B cell (primary cell): Measurements from ENCODE around the gene TMED1. TPM values are rescaled to one million over a fixed set of nuclear protein-coding genes. Genes with fewer than 3 reads are reported as not detected.
A peak's percentile ranks its signal among the peaks of the same experiment; 100 is the strongest.

ENCODE experiments used
- ATAC-seq: fragments of 200-7000 bp; cut with Tn5 transposase; one replicate; pipeline ENCODE4 v1.10.0; 2021; ENCODE audit warnings: low read depth, mild to moderate bottlenecking, moderate number of reproducible peaks, moderate library complexity
- CTCF ChIA-PET: fragments of 350-600 bp; sonication (Branson Sonifier 250); formaldehyde crosslinking; loops from one replicate; lab custom pipeline; 2021; ENCODE audit warnings: antibody characterized with exemption, inconsistent platforms; lab: Charles Lee
- POLR2A ChIA-PET: fragments of 350-600 bp; sonication (Branson Sonifier 250); formaldehyde crosslinking; loops from one replicate; lab custom pipeline; 2021; ENCODE audit warnings: antibody characterized with exemption; lab: Charles Lee
- DNase-seq: peaks from one replicate; pipeline ENCODE4 v3.0.0; 2013
- H2AFZ ChIP-seq: 2 replicates; pipeline ENCODE4 v1.6.1; 2012; ENCODE audit warnings: mild to moderate bottlenecking, low read depth, low read length; ENCODE audit not compliant: insufficient read depth, poor library complexity, severe bottlenecking
- H3K27ac ChIP-seq, 2 donors: 1 replicate in 1 of 2; 2 replicates in 1 of 2; pipeline ENCODE4 v1.5.1; 2012 to 2013; ENCODE audit warnings: low read length in 2 of 2, mild to moderate bottlenecking in 2 of 2, moderate library complexity in 1 of 2
- H3K27me3 ChIP-seq, 4 experiments: fragments of 200-600 bp in 1 of 4; sonication (generic) in 1 of 4; replicated peaks in 1 of 4; 1 replicate in 2 of 4; 2 replicates in 2 of 4; pipeline versions ENCODE4 v1.6.1 to v1.7.0; 2013 to 2016; ENCODE audit warnings: low read length in 3 of 4, mild to moderate bottlenecking in 2 of 4, mixed read lengths in 1 of 4, moderate library complexity in 1 of 4; ENCODE audit not compliant: insufficient read depth in 4 of 4, control insufficient read depth in 3 of 4; ENCODE audit errors: control extremely low read depth in 1 of 4
- H3K36me3 ChIP-seq, 2 experiments: replicated peaks in 1 of 2; 1 replicate in 1 of 2; 2 replicates in 1 of 2; pipeline versions ENCODE4 v1.6.1 to v1.7.1; 2013; ENCODE audit warnings: low read length in 1 of 2; ENCODE audit not compliant: insufficient read depth in 2 of 2, control insufficient read depth in 1 of 2; ENCODE audit errors: control extremely low read depth in 1 of 2, extremely low read depth in 1 of 2
- H3K4me1 ChIP-seq, 2 donors: fragments of 200-600 bp in 1 of 2; sonication (generic) in 1 of 2; 1 replicate in 1 of 2; 2 replicates in 1 of 2; pipeline versions ENCODE4 v1.5.1 to v1.6.1; 2013 to 2017; ENCODE audit warnings: low read length in 2 of 2; ENCODE audit not compliant: control insufficient read depth in 2 of 2, insufficient read depth in 2 of 2
- H3K4me2 ChIP-seq: replicated peaks from 2 replicates; pipeline ENCODE3; 2012; ENCODE audit warnings: mild to moderate bottlenecking, low read depth, low read length; ENCODE audit not compliant: poor library complexity, severe bottlenecking
- H3K4me3 ChIP-seq, 5 experiments: fragments of 200-600 bp in 1 of 5; sonication (generic) in 1 of 5; 1 replicate in 3 of 5; 2 replicates in 2 of 5; pipeline versions ENCODE4 v1.5.1 to v1.7.0; 2011 to 2016; ENCODE audit warnings: low read length in 4 of 5, mild to moderate bottlenecking in 4 of 5, low read depth in 2 of 5, control low read depth in 1 of 5, moderate library complexity in 1 of 5; ENCODE audit not compliant: insufficient read depth in 1 of 5; ENCODE audit errors: control extremely low read depth in 1 of 5, extremely low read depth in 1 of 5
- H3K79me2 ChIP-seq: fragments of 200-600 bp; sonication (generic); one replicate; pipeline ENCODE4 v1.6.0; 2016; ENCODE audit warnings: low read length; ENCODE audit not compliant: control insufficient read depth, insufficient read depth
- H3K9ac ChIP-seq: fragments of 200-600 bp; sonication (generic); 2 replicates; pipeline ENCODE4 v1.6.1; 2017; ENCODE audit warnings: mild to moderate bottlenecking, low read length, moderate library complexity
- H3K9me3 ChIP-seq, 3 donors: one replicate each; pipeline versions ENCODE4 v1.6.1 to v1.7.1; 2013; ENCODE audit warnings: low read length in 2 of 3; ENCODE audit not compliant: control insufficient read depth in 2 of 3, insufficient read depth in 1 of 3; ENCODE audit errors: control extremely low read depth in 1 of 3
- H4K20me1 ChIP-seq: 2 replicates; pipeline ENCODE4 v1.6.0; 2012; ENCODE audit warnings: mild to moderate bottlenecking, low read length; ENCODE audit not compliant: insufficient read depth, control insufficient read depth, poor library complexity, severe bottlenecking
- H3K27ac Mint-ChIP-seq: one replicate; pipeline ENCODE4 v1.8.0; 2021; ENCODE audit warnings: mixed read lengths
- H3K27me3 Mint-ChIP-seq: one replicate; pipeline ENCODE4 v1.8.0; 2021; ENCODE audit warnings: mixed read lengths
- H3K4me1 Mint-ChIP-seq: one replicate; pipeline ENCODE4 v1.8.0; 2021; ENCODE audit warnings: mixed read lengths
- H3K4me3 Mint-ChIP-seq: one replicate; pipeline ENCODE4 v1.8.0; 2021; ENCODE audit warnings: mixed read lengths
- H3K9me3 Mint-ChIP-seq: one replicate; pipeline ENCODE4 v1.8.0; 2022; ENCODE audit warnings: mixed read lengths; ENCODE audit not compliant: insufficient read depth
- CTCF ChIP-seq: fragments of 200-600 bp; IDR thresholded peaks from one replicate; pipeline ENCODE4 v1.8.0; 2022; ENCODE audit warnings: antibody characterized with exemption, mild to moderate bottlenecking
- EZH2 ChIP-seq: IDR thresholded peaks from 2 replicates; pipeline ENCODE4 v1.6.1; 2012; ENCODE audit warnings: borderline replicate concordance, low read depth, mild to moderate bottlenecking, moderate library complexity, low read length; ENCODE audit not compliant: insufficient read depth, poor library complexity, severe bottlenecking
- WGBS: methylation state at CpG from one replicate; pipeline ENCODE4 v1.1.5; 2013; ENCODE audit warnings: missing lambda C conversion rate; ENCODE audit not compliant: insufficient coverage; 5-methylcytosine and 5-hydroxymethylcytosine counted together
- intact Hi-C: fragments of 100-400 bp; cut with micrococcal nuclease; formaldehyde crosslinking; loops from one replicate; pipeline ENCODE4 v1.10.0; 2022
- polyA plus RNA-seq: library from polyadenylated mRNA; depleted of rRNA; stranded (reverse); fragments of >200 nt; gene quantifications from 2 replicates; pipeline ENCODE4 v1.2.3, GENCODE V29; 2012
- total RNA-seq, 2 donors: library from RNA; stranded (reverse); fragments of 120-200 nt in 1 of 2; gene quantifications; 1 replicate in 1 of 2; 2 replicates in 1 of 2; pipeline versions ENCODE4 v1.2.3 to v1.2.4, GENCODE V29; 2013 to 2022

The TMED1 gene
- total and polyA plus RNA-seq, 2 donors (not counting 1 experiment from before 2014, with no cell fraction given): 10.8 to 14.7 TPM

GRCh38 chr19:10839114-10840050 lies 3.4 kb upstream of the TMED1 start:
- DNase-seq (peak; percentile 2), ATAC-seq (no peak)
- Mint-ChIP-seq H3K4me3 (no peak overlapping the region), H3K4me1 (peaks cover 14% of the 10 kb centered on the region), H3K27me3 (no peaks in the 10 kb centered on the region), H3K27ac (no peak overlapping the region), H3K9me3 (peaks cover 6% of the 10 kb centered on the region)
- intact Hi-C loops: loop anchor here (5.0 kb wide), 1 partner anchor 1022 kb away; the partner anchor contains the start of gene FBXL12
- ChIA-PET POLR2A (interaction anchor here (0.9 kb wide), 1 partner anchor 31 kb away, joined by 5 read pairs; no protein-coding TSS in a partner anchor), CTCF (interaction anchor here (0.7 to 1.8 kb wide), 5 partner anchors 15 to 334 kb away, joined by 3 to 6 read pairs (median 4); no protein-coding TSS in a partner anchor)
- Histone ChIP-seq H3K79me2 (no peaks in the 10 kb centered on the region), H3K4me1 (peaks cover 7 to 17% of the 10 kb centered on the region in 2 donors), H3K4me3 (no peak overlapping the region), H4K20me1 (peaks cover 7% of the 10 kb centered on the region), H3K9ac (no peak overlapping the region), H3K27ac (no peak overlapping the region), H3K9me3 (peaks cover 1 to 31% (median 9%) of the 10 kb centered on the region in 3 donors), H2AFZ (no peak overlapping the region), H3K27me3 (no peaks in the 10 kb centered on the region), H3K4me2 (no peak overlapping the region), H3K36me3 (no peaks in the 10 kb centered on the region)
- WGBS: 77% methylated on average over 6 of the region's 10 CpGs
- TF ChIP-seq CTCF: no peak
- TF ChIP-seq EZH2: no peak
